Stimulated activated CD4-positive, alpha-beta T cell treated with anti-CD3 and anti-CD28 coated beads, Interleukin-12 subunit alpha, Interleukin-12 subunit beta, amount 100 ng/mL, for 24 hours (primary cell): ENCODE data around the gene ARL6IP4.

ENCODE experiments used
- DNase-seq, 2 experiments: peaks; one replicate each; pipeline ENCODE4 v3.0.0-alpha.2; 2020; ENCODE audit warnings: low read depth in 2 of 2

The ARL6IP4 gene

DNA sequence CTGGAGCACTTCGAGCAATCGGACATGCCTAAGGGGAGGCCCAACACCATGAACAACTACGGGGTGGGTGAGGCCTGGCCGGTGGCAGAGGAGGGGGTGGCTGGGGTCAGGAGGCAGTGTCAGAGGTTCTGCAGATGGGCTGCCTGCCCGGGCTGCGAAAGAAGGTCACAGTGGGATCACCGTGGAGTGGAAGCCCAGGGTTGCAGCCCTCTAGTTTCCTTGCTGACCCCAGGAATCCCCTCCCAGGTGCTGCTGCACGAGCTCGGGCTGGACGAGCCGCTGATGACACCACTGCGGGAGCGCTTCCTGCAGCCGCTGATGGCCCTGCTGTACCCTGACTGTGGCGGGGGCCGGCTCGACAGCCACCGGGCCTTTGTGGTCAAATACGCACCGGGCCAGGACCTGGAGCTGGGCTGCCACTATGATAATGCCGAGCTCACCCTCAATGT lies 1.9 kb upstream of the ARL6IP4 start:
- no peak for DNase-seq

DNA sequence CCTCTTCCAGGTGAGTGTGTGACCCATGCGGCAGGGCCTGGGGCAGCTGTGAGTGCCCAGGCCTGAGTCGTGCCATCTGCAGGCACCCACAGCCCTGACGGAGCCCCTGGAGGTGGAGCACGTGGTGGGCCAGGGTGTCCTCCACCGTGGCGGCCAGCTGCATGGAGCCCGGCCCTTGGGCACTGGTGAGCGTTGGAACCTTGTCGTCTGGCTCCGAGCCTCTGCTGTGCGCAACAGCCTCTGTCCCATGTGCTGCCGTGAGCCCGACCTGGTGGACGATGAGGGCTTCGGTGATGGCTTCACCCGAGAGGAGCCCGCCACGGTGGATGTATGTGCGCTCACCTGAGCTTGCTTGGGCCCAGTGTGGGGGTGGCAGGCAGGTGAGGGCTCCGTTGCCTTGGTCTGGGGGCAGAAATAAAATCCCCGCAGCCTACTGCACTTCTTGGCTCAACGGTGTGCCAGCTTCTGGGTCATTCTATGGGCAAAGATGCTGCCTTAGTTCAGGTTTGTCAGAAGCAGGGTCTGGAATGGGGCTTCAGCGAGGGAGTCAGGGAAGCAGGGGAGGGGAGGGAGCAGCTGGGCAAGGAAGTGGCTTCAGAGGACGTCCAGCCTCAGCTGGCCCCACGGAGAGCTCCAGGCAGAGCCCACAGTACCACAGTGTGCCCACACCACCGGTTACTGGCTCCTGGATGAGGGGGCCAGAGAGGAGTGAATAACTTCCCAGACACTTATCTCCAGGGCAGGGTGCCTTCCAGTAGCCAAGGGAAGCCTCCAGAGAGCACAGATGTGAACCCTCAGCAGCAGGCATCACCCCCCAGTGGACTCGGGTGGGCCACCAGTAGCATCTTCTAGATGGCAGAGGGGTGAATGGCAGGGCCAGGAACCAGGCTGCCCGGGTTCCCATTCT lies 1.2 kb upstream of the ARL6IP4 start:
- no peak for DNase-seq

DNA sequence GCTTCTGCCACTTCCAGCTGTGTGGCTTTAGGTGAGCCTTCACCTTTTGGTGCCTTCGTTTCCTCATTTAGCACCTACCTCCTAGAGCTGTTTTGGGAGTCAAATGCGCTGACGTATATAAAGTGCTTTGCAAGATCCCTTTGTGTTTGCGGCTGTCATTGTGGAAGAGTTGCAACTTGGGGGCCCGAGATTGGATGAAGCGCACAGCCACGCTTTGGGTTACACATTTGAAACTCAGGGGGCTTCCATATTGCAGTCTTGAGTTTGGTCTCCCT lies 636 bp upstream of the ARL6IP4 start:
- DNase-seq, result no peak

DNA sequence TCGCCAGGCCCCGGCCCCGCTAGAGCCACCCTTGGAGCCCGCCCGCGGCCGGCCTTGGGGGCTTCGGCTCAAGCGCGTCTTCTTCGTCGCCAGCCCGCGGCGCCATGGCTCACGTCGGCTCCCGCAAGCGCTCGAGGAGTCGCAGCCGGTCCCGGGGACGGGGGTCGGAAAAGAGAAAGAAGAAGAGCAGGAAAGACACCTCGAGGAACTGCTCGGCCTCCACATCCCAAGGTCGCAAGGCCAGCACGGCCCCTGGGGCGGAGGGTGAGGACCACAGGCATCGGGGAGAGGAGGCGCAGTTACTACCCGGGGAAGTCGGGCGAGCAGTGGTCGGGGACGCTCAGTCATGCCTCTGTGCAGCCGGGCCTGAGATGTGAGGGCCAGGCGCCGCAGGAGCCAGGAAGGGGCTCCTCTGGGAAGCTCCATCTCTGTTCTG lies 573 bp downstream of the ARL6IP4 start:
- DNase-seq, result no peak

DNA sequence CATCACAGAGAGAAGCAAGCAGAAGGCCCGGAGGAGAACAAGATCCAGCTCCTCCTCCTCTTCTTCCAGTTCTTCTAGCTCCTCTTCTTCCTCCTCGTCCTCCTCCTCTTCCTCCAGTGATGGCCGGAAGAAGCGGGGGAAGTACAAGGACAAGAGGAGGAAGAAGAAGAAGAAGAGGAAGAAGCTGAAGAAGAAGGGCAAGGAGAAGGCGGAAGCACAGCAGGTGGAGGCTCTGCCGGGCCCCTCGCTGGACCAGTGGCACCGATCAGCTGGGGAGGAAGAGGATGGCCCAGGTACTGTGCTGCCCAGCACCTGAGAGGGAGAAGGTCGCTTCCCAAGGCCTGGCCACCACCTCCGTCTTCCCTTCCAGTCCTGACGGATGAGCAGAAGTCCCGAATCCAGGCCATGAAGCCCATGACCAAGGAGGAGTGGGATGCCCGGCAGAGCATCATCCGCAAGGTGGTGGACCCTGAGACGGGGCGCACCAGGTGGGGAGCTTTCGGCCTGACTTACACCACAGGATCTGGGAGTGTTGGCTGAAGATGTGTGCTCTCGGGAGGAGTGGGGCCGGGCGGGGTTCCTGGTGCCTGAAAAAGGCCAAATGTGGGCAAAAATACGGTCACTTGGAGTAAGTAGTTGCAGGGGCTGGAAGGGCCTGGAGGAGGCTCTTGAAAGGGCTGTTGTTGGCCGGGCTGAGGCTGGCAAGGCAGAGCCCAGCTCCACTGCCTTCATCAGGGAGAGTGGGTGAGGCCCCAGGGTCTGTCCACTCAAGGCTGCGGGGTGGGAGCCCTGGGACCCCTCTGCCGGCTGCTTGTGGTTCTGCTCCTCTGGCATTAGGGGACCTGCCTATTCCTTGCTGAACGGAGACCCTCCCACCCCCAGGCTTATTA lies 1.4 kb downstream of the ARL6IP4 start:
- no peak for DNase-seq

DNA sequence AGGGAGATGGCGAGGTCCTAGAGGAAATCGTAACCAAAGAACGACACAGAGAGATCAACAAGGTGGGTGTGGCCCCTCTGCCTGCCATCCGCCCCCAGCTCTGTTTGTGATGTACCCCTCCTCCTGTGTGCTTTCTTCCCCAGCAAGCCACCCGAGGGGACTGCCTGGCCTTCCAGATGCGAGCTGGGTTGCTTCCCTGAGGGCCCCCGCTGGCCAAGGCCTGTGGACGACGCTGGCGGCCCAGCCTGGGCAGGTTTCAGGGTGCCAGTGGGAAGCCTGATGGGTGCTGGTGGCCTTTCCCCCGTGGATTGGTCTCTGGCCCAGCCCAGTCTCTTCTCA lies 2.0 kb downstream of the ARL6IP4 start:
- no peak for DNase-seq

DNA sequence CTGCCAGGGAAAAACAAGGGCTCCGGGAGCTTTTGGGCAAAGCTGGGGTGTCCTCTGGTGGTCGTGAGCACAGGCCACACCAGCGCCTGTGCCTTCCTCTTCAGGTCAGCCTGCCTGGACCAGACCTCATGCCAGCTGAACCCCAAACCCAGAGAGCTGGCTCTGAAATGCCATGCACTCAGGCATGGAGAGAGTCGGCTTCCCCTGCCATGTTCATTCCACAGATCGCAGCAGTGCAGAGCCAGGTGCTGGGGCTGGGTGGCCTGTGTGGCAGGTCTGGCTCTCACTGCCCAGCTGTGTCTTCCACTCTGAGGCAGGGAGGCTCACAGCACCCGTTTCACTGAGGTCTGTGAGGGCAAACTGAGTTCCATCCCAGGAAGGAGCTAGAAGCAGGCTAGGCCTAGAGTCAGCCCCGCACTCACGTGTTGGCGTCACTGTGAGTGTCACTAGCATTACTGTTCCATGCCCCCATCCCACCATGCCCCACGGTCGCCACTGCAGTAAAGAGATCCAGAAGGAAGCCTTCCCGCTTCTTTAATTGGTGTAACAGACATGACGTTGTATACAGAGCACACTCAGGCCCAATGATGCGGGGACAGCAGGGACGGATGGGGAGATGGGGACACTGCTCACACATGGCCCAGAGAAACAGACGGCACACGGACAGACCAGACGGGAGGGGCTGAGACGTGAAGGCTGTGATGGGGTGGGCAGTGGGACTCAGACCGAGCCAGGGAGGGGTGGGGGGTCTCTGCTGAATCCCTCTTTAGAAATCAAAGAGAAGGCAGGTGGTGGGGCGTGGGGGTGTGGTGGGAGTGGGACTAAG lies 2.7 kb downstream of the ARL6IP4 start:
- no peak for DNase-seq

DNA sequence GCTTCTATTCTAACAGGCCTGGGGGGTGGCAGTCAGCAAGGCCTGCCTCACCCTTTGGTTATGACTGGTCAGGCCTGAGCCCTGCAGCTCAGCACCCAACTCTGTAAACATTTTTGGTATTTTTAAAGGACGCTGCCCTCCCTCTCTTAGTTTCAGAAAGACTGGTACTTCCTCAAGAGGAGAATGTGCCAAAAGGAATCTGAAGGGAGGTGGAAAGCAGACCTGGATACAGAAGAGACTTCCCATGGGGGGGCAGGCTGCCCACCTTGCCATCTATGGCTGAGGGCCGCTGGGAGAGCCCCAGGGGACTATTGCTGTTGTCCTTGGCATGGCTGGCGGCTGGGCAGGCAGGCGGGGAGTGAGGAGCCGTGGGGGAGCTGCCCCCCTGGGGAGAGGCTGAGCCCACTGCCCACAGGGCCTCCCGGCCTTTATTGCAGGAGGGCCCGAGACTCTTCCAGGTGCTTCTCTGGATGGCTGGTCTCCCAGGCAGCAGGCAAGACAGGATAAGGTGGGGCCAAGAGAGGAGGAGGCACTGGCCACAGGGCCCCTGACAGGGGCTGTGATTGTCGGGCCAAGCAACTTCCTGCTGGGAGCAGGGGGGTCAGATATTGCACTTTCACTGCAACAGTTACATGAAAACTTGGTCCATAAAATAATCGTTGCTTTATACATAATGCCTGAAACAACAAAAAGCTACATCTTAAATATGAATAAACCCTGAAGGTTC lies 3.5 kb downstream of the ARL6IP4 start:
- DNase-seq, result no peak

DNA sequence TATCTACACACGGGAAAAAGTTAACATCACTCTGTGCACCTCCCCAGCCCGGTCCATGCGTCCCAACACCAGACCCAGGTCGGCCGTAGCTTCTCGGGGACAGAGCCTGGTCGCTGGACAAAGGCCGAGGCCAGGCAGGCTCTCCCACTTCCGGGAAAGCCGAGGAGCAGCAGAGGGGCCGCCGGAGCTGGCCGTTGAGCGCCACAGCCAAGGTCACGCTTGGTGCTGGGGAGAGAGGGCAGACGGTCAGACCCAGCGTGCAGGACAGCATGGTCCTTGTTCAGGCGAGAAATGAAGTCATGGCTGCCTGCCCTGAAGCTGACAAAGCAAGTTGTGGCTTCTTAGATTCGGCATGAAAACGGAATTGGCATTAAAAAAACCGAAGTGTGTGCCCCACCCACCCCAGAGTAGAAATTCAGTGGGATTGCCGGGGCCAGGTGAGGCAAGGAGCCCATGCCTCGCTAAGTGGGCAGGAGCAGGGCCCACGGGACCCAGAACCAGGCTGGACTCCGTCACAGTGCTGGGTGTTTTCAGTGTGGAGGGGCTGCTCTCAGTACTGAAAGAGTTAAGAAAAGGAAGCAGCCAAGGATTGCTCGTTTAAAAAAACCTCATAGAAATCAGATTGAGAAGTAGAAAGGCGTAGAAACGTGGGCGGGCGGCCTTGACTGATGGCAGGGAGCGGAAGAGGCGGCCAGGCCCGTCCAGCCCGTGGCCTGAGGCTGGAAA lies 4.3 kb downstream of the ARL6IP4 start:
- DNase-seq, result no peak

DNA sequence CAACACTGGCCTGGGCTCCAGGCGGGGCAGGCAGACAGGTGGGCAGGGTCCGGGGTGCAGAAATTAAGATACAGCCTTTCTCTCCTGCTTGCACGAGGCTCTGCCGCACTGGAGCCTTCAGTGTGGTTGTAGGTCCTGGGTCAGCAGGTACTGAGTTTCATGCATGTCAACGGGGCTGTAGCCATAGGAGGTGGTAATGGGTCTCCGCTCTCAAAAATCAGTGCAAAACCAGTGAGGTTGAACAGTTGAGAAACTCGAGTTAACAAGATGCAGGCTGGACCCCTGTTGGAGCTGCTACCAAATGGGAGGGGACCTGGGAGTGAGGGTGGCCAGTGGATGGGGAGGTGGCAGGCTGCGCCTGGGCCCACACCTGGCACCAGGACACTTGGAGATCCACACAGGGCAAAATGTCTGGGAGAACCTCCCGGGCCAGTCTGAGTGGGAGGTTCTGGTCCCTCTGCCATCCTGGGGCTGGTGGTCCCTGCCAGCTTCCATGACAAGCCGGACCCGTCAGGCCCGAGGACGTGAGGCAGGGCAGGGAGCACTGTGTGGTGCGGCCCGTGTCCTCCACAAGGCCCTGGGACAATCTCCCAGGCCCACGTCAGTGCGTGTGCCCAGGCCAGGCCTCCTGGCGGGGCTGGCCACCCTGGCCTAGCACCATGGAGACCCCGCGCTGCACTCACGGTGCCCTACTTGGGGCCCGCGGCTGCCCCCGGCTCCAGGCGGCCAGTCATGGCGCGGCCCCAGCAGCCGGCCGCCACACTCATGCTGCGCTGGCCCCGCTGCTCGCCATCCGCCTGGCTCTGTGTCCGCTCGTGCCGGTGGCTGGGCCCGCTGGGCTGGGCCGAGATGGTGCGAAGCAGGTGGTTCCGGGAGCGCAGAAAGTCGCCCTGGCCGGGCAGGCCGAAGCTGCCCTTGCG lies 5.1 kb downstream of the ARL6IP4 start:
- no peak for DNase-seq

DNA sequence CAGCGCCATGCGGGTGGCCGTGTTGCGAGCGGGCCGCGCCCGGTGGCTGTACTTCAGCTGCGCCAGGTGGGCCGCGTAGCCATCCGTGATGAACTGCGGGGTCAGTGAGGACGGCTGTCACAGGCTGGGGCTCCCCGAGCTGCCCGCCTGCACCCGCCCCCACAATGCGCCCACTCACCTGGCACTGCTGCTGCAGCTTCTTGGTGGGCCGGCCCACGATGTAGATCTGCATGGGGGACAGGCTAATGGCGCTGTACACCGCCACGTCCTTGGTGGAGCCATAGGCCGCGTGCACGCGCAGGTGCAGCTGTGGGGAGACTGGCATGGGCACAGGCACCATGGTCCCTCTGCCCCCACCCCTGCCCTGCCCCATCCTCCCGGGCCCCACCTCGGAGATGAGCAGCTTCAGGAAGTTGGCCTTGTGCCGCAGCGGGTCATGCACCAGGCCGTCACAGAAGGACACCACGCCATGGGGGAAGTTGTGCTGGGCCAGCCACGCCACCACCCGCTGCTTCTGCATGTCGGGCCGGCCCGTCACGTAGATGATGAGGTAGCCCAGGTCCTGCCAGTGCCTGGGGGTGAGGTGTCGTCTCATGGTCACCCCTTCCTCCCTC lies 5.9 kb downstream of the ARL6IP4 start:
- DNase-seq, result no peak

DNA sequence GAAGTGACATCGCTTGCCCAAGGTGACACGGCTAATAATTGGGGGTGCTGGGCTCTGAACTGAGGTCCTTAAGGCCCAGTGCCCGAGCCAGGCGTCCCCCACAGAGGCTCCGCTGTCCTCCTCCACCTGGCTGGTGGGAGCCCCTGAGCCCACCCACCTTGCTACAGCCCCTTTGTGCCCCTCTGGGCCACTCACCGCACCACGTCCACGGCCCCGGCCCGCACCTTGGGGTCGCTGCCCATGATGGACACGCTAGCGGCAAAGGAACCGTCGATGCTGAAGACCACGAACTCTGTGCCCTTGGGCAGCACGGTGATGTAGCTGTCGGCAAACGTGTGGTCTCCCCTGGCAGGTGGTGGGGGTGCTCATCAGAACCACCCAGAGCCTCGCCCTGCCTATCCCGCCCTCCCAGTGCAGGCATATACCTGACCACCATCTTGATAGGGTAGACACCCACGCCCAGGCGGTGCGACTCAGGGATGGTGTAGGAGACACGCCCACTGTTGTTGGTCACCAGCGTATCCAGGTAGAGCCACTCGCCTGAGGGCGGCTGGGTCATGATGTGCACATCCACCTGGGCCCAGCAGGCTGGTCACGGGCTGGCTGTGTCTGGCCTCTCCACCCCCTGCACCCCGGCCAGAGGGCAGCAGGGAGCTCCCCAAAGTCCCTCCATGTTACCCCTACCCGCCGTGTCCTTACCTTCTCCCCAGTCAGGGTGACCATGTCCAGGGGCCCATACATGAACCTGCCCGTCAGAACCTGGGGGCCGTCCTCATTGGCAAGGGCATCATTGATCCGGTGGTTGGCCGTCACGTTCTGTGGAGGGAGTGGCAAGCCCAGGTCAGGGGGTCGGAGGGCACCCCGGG lies 6.8 kb downstream of the ARL6IP4 start:
- no peak for DNase-seq

DNA sequence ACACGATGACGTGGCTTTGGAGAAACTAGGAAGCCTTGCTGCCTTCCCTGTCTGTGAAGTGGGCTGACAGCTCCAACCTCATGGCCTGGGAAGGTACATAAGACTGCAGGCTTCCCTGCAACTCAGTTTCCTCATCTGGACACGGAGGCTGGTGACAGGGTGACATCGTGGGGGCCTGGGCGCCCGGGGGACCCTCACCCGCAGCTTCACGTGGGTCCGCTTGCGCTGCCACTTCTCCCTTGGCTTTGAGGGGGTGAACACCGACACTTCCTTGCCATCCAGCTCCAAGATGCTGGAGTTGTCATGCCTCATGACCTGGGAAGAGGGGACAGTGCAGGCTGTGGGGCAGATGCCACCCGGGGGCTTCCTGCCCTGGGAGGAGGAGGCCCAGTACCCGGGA lies 7.6 kb downstream of the ARL6IP4 start:
- DNase-seq, result no peak

DNA sequence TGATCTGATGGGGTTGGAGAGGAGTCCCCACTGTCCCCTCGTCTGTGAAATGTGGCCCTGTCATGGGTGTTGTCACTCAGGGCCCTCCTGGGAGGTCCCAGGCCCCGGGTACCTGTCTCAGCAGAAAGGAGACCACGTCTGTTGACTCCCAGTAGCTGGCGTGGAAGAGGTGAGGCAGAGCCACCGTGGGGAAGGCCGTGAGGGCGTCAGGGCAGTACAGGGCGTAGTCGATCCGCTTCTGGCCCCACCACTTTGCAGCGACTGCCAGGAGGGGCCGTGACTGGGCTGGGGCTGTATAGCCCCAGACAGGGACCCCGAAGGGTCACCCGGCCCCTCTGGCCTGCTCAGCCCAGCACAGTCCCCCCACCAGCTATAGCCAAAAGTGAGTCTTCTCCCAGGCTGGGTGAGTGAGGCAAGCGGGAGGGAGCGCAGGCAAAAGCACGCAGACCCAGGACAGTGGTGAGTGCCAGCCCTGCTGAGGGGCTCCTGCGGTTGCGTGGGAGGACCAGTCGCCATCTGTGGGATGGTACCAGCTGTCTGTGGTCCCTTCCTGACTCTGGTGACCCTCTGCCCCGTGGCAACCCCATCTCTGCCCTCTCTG lies 8.2 kb downstream of the ARL6IP4 start:
- no peak for DNase-seq

DNA sequence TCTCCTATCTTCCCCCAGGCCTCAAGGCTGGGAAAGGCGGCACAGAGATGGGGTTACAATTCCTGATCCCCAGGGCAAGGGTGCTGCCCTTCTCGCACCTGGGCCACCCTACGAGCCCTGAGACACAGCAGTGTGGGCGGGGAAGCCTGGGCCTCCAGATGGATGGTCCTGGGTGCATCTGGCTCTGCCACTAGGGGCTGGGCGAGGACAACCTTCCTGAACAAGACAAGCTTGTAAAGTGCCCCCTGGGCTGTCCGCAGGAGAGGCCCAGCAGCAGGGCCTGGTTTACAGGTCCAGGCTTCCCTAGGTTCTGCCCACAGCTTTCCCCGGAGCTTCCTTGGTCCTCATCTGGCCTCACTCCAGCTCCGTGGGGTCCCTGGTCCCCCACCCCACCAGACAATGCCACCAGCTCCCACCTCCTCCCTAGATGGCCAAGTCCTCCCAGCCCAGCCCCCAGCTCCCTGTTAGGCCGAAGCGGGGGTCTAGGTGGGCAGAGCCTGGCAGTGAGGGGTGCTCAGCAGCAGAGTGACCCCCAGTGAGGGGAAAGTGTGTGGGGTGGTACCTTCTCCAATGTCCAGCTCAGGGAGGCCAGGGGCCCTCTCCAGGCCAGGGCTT lies 8.9 kb downstream of the ARL6IP4 start:
- no peak for DNase-seq

DNA sequence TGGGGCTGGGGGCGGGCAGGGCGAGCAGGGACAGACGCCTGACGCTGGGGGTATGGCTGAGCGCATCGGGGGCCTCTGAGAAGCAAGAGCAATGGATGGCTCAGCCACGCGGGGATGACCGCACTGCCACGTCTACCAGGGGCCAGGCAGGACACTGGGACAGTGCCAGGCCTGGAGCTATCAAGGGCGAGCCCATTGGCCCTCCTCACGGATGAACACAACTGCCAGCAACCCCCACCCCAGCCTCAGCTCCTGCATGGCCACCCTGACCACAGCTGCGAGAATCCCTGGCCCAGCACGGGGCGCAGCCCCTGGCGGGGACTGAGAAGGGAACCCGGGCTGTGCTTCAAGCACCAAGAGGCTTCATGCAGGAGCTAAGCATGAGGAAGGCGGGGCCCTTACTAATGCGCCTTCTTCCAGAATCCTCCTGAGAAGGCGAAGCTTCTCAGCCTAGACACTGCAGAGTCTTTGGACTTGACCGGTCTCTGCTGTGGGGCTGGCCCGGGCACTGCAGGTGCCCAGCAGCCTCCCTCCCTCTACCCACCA lies 9.5 kb downstream of the ARL6IP4 start:
- no peak for DNase-seq

DNA sequence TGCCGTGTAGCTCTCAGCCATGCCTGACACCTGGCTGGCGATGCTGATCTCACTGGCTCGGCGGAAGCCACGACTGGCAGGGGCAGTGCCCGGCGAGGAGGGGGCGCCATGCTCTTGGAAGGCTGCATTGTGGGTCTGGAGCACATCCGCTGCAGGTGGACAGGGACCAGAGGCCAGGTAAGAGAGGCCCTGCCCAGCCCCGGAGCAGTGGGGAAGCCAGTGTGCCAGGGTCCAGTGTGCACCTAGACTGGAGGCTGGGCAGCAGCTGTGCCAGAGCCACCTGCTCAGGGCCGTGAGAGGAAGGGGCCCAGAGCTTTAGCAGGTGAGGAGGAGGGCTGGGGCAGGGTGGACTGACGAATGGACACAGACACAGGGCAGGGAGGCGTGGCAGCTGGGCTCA lies 10.1 kb downstream of the ARL6IP4 start:
- no peak for DNase-seq
